Breast epithelium (tissue), 3 donors: ENCODE results near the gene NOL4L.

Experiments
- CTCF ChIP-seq, 3 donors: fragments of 450-650 bp; IDR thresholded peaks; one replicate each; pipeline ENCODE4 v1.5.1; 2016 to 2017; ENCODE audit warnings: antibody characterized with exemption in 3 of 3, mild to moderate bottlenecking in 3 of 3, moderate library complexity in 3 of 3
- POLR2A ChIP-seq: fragments of 450-650 bp; IDR thresholded peaks from one replicate; pipeline ENCODE4 v1.6.1; 2016; ENCODE audit warnings: antibody characterized with exemption, mild to moderate bottlenecking, moderate library complexity
- POLR2AphosphoS5 ChIP-seq, 3 donors: sonication (generic); formaldehyde crosslinking; IDR thresholded peaks; one replicate each; pipeline ENCODE4 v1.6.1; 2017; ENCODE audit warnings: antibody characterized with exemption in 3 of 3

GRCh38 chr20:32602273-32602672 is 17.1 kb upstream of the NOL4L start:
- TF ChIP-seq POLR2A (no peak), CTCF (IDR thresholded peaks at IDR 0.05) (no peak), POLR2AphosphoS5 (IDR thresholded peaks at IDR 0.05) (no peak)
